NCI-H510A treated with DMSO at 0.1 percent for 48 hours (cell line): ENCODE results near the gene TAS1R1.
"Not testable (repeated sequence)": the region's sequence is repeated elsewhere in the genome, so short reads cannot be mapped to it uniquely, and the experiment has no call there.

ENCODE experiments used
- DNase-seq: peaks from one replicate; lab custom pipeline; 2025; lab: John Stamatoyannopoulos, UW

The TAS1R1 gene

GRCh38 chr1:6521536-6521935 is 33.6 kb upstream of the TAS1R1 start:
- no peak for DNase-seq

GRCh38 chr1:6523566-6523965 is 31.5 kb upstream of the TAS1R1 start:
- DNase-seq = peak; percentile 82

- DNase-seq = no peak
These were observed 28.8 kb upstream of the TAS1R1 start for GRCh38 chr1:6526316-6526715.

GRCh38 chr1:6528492-6528891 is 26.6 kb upstream of the TAS1R1 start:
- DNase-seq = no peak

- DNase-seq = no peak
These were observed 24.5 kb upstream of the TAS1R1 start for GRCh38 chr1:6530504-6531160.

- no peak for DNase-seq
These were observed 23.1 kb upstream of the TAS1R1 start for GRCh38 chr1:6531996-6532395.

GRCh38 chr1:6534248-6534822 is 20.8 kb upstream of the TAS1R1 start:
- DNase-seq = no peak

- DNase-seq = no peak
These were observed 19.9 kb upstream of the TAS1R1 start for GRCh38 chr1:6535214-6535613.

- no peak for DNase-seq
These were observed 18.8 kb upstream of the TAS1R1 start for GRCh38 chr1:6536291-6536690.

GRCh38 chr1:6538956-6539355 is 16.2 kb upstream of the TAS1R1 start:
- DNase-seq = no peak

- no peak for DNase-seq
These were observed 10.3 kb upstream of the TAS1R1 start for GRCh38 chr1:6544831-6545230.

- no peak for DNase-seq
These were observed 9.6 kb upstream of the TAS1R1 start for GRCh38 chr1:6545276-6546112.

- DNase-seq = no peak
These were observed 8.8 kb upstream of the TAS1R1 start for GRCh38 chr1:6546326-6546725.

GRCh38 chr1:6547301-6547700 is 7.8 kb upstream of the TAS1R1 start:
- no peak for DNase-seq

GRCh38 chr1:6554031-6554906 is 838 bp upstream of the TAS1R1 start, which contains the start of gene NOL9:
TSS of gene NOL9 (minus strand) at chr1:6554513. CDS start at chr1:6554502, 11 bp downstream.
- DNase-seq = peak; percentile 94

- DNase-seq = no peak
These were observed 2.5 kb downstream of the TAS1R1 start for GRCh38 chr1:6557597-6557996.

GRCh38 chr1:6559161-6559560 is 4.1 kb downstream of the TAS1R1 start:
- not testable (repeated sequence) for DNase-seq

GRCh38 chr1:6560267-6560666 is 5.2 kb downstream of the TAS1R1 start:
- DNase-seq = no peak

- no peak for DNase-seq
These were observed 13.9 kb downstream of the TAS1R1 start for GRCh38 chr1:6569033-6569432.

GRCh38 chr1:6570100-6570499 is 15.0 kb downstream of the TAS1R1 start:
- no peak for DNase-seq

GRCh38 chr1:6570987-6571386 is 15.9 kb downstream of the TAS1R1 start:
- no peak for DNase-seq
